Coronary artery (tissue), 2 donors: ENCODE results near the gene VPS13A.
"Not testable (repeated sequence)": the region's sequence is repeated elsewhere in the genome, so short reads cannot be mapped to it uniquely, and the experiment has no call there.

Experiments
- DNase-seq: peaks from one replicate; pipeline ENCODE4 v3.0.0-alpha.2; 2017; ENCODE audit warnings: low spot score
- H3K27ac ChIP-seq, 2 donors: fragments of 200-600 bp; sonication (generic); one replicate each; pipeline ENCODE4 v1.5.1; 2016 to 2019
- H3K4me3 ChIP-seq: fragments of 200-600 bp; sonication (generic); 2 replicates; pipeline ENCODE4 v1.5.1; 2016; ENCODE audit warnings: mild to moderate bottlenecking, moderate library complexity
- TF ChIP-seq, protein P1 (sequence below): fragments of 200-600 bp; sonication (generic); IDR thresholded peaks from one replicate; pipeline ENCODE4 v1.5.1; 2019; ENCODE audit warnings: antibody characterized with exemption

The VPS13A gene

DNA sequence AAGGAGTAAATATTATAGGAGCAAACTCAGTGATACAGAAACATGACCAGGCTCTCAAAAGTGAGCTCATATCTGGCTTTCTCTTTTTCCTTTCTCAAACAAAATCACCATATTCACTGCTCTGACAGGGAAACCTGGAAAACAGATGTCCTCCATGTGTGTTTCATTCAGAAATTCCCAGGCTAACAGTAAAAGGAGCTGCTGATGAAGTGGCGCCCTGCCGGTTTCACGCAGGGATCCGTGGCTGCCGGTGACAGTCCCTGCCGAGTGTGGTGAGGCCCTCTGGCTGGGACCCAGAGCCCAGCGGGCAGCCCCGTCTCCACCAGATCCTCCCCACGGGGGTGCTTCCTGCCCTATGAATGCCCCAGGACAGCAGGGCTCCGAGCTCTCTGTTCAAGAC lies 262.7 kb downstream of the VPS13A start:
- no peak overlapping the region for H3K4me3 ChIP-seq
- H3K27ac ChIP-seq = no peak overlapping the region
- TF ChIP-seq, protein P1, sequence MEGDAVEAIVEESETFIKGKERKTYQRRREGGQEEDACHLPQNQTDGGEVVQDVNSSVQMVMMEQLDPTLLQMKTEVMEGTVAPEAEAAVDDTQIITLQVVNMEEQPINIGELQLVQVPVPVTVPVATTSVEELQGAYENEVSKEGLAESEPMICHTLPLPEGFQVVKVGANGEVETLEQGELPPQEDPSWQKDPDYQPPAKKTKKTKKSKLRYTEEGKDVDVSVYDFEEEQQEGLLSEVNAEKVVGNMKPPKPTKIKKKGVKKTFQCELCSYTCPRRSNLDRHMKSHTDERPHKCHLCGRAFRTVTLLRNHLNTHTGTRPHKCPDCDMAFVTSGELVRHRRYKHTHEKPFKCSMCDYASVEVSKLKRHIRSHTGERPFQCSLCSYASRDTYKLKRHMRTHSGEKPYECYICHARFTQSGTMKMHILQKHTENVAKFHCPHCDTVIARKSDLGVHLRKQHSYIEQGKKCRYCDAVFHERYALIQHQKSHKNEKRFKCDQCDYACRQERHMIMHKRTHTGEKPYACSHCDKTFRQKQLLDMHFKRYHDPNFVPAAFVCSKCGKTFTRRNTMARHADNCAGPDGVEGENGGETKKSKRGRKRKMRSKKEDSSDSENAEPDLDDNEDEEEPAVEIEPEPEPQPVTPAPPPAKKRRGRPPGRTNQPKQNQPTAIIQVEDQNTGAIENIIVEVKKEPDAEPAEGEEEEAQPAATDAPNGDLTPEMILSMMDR = no peak
- DNase-seq = no peak

DNA sequence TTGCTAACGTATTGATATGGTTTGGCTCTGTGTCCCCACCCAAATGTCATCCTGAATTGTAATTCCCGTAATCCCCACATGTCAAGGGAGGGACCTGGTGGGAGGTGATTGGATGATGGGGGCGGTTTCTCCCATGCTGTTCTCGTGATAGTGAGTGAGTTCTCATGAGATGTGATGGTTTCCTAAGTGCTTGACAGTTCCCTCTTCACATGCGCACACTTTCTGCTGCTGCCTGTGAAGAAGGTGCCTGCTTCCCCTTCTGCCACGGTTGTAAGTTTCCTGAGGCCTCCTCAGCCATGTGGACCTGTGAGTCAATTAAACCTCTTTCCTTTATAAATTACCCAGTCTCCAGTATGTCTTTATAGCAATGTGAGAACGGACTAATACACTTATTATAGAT lies 263.8 kb downstream of the VPS13A start:
- DNase-seq, H3K4me3 ChIP-seq, H3K27ac ChIP-seq: not testable (repeated sequence)

DNA sequence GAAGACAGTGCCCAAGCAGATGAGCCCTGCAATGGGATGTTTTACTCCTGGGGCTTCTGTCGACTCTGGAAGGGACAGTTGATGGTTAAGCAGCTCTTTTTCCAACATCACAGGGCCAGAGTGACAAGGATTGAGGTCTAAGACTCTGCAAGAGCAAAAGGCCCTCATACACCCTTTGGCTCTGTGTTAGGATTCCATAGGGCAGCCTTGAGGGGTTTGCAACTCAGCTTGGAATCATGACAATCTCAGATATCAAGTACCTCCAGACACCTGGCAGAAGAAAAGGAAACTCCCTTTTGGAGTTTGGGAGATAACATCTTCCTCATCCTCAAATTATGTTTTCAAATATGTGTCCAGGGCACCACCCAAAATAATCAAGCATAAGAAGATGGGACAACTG lies 265.1 kb downstream of the VPS13A start:
- H3K4me3 ChIP-seq = no peak overlapping the region
- TF ChIP-seq, protein P1 = no peak

DNA sequence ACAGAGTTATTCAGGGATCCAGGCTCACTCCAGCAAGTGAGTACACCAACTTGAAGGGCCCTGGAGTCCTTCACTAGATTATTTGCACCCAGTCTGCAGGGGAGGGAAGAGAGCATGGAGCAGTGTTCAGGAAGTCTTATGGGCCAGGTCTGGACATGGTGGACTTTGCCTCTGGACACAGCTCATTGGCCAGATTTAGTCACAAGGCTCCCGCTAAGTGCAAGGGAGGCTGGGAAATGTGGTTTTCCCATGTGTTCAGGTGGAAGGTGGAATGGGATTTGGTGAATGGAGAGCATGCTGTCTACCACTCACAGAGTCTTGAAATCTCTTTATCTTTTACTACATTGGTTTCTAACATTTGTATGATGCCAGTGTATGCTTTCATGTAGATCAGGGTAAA lies 270.3 kb downstream of the VPS13A start:
- no peak for DNase-seq
- no peak overlapping the region for H3K27ac ChIP-seq
- TF ChIP-seq, protein P1 = no peak
- H3K4me3 ChIP-seq = no peak overlapping the region

More for the DNA sequence above, 265.1 kb downstream of the VPS13A start:
- no peak for DNase-seq
- no peak overlapping the region for H3K27ac ChIP-seq

DNA sequence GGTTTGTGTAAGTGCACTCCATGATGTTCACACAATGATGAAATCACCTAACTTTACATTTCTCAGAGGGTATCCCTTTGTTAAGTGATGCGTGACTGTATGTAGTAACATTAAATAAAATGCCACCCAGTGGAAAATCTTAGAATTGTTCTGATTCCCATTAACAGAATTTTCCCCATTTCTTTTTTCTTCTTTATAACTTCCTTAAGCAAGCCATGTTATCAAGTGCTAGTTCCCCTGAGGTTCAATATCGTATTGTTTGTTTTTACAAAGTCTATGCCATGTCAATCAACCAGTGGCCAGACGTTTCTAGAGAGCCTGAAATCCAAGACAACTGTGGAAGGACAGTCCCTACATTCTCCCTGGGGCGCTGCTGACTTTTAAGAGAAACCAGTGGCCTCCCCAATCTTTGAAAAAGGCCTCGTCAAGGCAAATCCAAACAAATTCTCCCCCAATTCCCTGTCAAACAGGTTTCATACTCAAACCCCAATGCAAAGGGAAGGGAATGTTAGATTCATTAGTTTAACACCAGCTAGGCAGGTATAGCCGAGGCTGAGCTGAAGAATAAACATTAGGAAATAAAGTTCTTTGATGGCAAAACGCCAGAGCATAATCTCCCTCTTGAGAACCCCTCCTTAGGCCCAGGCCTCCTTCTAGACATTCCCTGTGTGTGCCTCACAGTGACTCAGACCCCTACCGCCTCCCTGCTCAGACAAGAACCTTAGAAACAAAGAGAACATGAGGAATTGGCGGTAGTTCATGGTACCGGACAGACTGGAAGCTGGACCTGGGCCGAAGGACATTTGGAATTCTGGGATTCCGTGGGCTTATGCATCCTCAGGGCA lies 272.1 kb downstream of the VPS13A start:
- Histone ChIP-seq H3K27ac (no peak overlapping the region), H3K4me3 (no peak overlapping the region)
- DNase-seq = no peak
- TF ChIP-seq, protein P1 = no peak

DNA sequence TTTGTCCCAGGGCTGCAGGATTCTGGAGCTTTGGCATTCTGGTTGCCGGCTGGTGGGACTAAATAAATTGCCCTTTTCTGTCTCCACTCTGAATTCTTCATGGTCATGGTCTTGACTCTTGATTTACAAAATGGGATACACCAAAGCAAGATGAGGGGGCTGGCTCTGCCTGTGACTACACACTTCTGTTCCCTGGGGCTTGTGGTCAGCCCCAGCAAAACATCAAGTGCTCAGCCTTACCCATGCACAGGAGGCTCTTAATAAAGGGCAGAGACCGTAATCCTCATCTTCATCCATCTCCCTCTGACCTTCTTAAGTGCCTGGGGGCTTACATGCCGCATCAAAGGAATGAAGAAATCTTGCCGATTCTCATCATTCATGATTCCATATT lies 272.7 kb downstream of the VPS13A start:
- DNase-seq = no peak
- TF ChIP-seq, protein P1 = no peak
- Histone ChIP-seq H3K27ac (no peak overlapping the region), H3K4me3 (no peak overlapping the region)

DNA sequence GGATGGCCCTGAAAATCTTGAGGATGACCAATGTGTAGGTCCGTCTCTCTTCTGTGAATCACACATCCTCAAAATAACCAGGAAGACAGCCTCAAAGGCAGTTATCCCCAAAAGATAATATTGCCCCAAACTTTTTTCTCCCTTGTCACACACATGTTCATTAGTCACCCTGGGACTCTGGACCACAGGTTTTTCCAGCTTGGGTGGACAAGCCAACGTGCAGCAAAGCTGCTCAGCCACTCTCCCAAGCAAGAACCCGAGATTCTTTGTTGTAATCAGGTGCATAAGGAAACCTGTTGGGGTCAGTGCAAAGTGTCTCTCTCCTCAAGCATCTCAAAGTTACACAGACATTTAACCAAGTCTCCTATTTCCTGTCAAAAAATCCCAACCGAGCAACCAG lies 274.2 kb downstream of the VPS13A start:
- TF ChIP-seq, protein P1 = no peak
- Histone ChIP-seq H3K27ac (no peak overlapping the region), H3K4me3 (no peak overlapping the region)
- no peak for DNase-seq
